Fibroblast of villous mesenchyme (primary cell): Measurements from ENCODE around the gene PTGER1. TPM values are rescaled to one million over a fixed set of nuclear protein-coding genes. Genes with fewer than 3 reads are reported as not detected.

Experiments used
- DNase-seq: peaks from one replicate; pipeline ENCODE4 v3.0.0-alpha.2; 2010; ENCODE audit warnings: low read depth
- H3K4me3 ChIP-seq: 2 replicates; pipeline ENCODE4 v1.5.1; 2011; ENCODE audit warnings: low read depth, mild to moderate bottlenecking, low read length
- CTCF ChIP-seq: IDR thresholded peaks from 2 replicates; pipeline ENCODE4 v1.5.1; 2012; ENCODE audit warnings: low read depth, mild to moderate bottlenecking, low read length; ENCODE audit not compliant: insufficient read depth
- total RNA-seq: library from RNA; depleted of rRNA; stranded (reverse); fragments of >200 nt; gene quantifications from 2 replicates; pipeline ENCODE4 v1.2.3, GENCODE V29; 2012

PTGER1 gene
- total RNA-seq, 1 donor = 2.6 TPM

GRCh38 chr19:14516746-14517438 lies 41.7 kb upstream of the PTGER1 start:
- DNase-seq = no peak
- no peak for TF ChIP-seq CTCF
- peak overlapping the region; percentile 93 for H3K4me3 ChIP-seq

DNA sequence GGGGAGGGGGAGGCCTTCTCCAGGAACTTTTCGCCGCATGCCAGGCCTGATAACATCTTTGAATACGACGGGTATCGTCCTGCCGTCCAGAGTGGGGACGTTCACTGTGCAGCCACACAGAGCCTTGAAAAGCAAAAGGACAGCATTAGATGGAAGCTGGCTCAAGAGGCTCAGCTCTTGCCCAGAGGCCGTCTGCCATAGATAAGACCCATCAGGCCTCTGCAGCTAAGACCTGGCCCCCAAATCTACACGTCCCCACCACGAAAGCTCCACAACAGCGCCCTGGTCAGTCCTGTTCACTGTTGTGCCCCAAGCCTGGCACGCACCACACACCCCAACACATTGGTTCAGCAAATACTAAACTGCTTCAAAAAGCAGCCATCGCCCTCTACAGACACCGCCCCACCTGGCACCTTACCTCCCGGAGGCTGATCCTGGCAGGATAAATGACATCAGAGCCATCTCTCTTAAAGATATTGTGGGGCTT lies 40.9 kb upstream of the PTGER1 start:
- no peak for DNase-seq
- no peak for TF ChIP-seq CTCF
- H3K4me3 ChIP-seq = peak overlapping the region; percentile 93

- peak overlapping the region; percentile 93 for H3K4me3 ChIP-seq
- no peak for DNase-seq
- no peak for TF ChIP-seq CTCF
Measured at GRCh38 chr19:14515501-14516047, 40.4 kb upstream of the PTGER1 start.

GRCh38 chr19:14514215-14514863 lies 39.2 kb upstream of the PTGER1 start:
- no peak for DNase-seq
- no peak overlapping the region for H3K4me3 ChIP-seq
- TF ChIP-seq CTCF = no peak

GRCh38 chr19:14512406-14512961 lies 37.3 kb upstream of the PTGER1 start:
- DNase-seq = no peak
- H3K4me3 ChIP-seq = no peak overlapping the region
- no peak for TF ChIP-seq CTCF

DNA sequence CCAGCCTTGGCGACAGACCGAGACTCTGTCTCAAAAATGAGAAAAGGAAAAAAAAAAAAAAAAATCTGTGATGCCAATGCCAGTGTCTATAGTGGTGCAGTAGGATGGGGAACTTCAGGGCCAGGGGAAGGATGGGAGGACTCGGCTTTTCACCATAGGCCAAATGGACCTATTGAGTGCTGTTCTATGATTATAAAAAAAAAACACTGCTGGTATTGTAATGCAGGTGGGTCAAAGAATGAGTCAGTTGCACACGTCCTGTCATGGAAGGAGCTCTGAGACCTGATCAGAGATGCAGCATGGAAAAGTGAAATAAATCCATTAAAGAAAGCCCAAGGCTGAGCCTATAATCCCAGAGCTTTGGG lies 36.1 kb upstream of the PTGER1 start:
- no peak for DNase-seq
- H3K4me3 ChIP-seq = no peak overlapping the region
- no peak for TF ChIP-seq CTCF
